Ovary (tissue), 9 donors: ENCODE results near the gene PTOV1. TPM values are rescaled to one million over a fixed set of nuclear protein-coding genes. Genes with fewer than 3 reads are reported as not detected.

Experiments used
- DNase-seq, 5 donors: peaks; one replicate each; pipeline ENCODE4 v3.0.0-alpha.2; 2019 to 2020
- H3K27ac ChIP-seq, 2 donors: fragments of 200-600 bp; one replicate each; pipeline versions ENCODE4 v1.5.1 to v1.8.0; 2019 to 2022
- H3K27me3 ChIP-seq: fragments of 200-600 bp; one replicate; pipeline ENCODE4 v1.8.0; 2022
- H3K36me3 ChIP-seq: fragments of 200-600 bp; sonication (generic); one replicate; pipeline ENCODE4 v1.5.1; 2019
- H3K4me1 ChIP-seq: one replicate; pipeline ENCODE4 v1.8.1; 2013; ENCODE audit warnings: mild to moderate bottlenecking, moderate library complexity; ENCODE audit not compliant: insufficient read depth
- H3K4me3 ChIP-seq: fragments of 200-600 bp; sonication (generic); one replicate; pipeline ENCODE4 v1.5.1; 2017
- H3K9me3 ChIP-seq, 2 donors: fragments of 200-600 bp in 1 of 2; sonication (generic) in 1 of 2; one replicate each; pipeline versions ENCODE4 v1.5.1 to v1.8.1; 2013 to 2019; ENCODE audit warnings: mild to moderate bottlenecking in 1 of 2, moderate library complexity in 1 of 2
- EP300 ChIP-seq: sonication (generic); formaldehyde crosslinking; IDR thresholded peaks from one replicate; pipeline ENCODE4 v1.6.1; 2017; ENCODE audit warnings: antibody characterized with exemption
- POLR2A ChIP-seq: fragments of 450-650 bp; IDR thresholded peaks from one replicate; pipeline ENCODE4 v1.6.1; 2017; ENCODE audit warnings: antibody characterized with exemption, mild to moderate bottlenecking, moderate library complexity
- WGBS, 3 donors: extraction: QIAGEN DNeasy Blood & Tissue Kit in 1 of 3; methylation state at CpG; one replicate each; pipeline versions ENCODE4 v1.1.5 to v1.1.7; 2013 to 2017; 5-methylcytosine and 5-hydroxymethylcytosine counted together
- intact Hi-C, 4 donors: fragments of 100-400 bp; cut with DNase I; formaldehyde crosslinking; loops; one replicate each; pipeline versions ENCODE4 v1.11.0 to v1.15.1; 2022 to 2023
- polyA plus RNA-seq, 2 donors: library from polyadenylated mRNA; stranded (reverse); fragments of 200-250 nt in 1 of 2; fragments of 350-450 nt in 1 of 2; fragmentation: Illumina TruSeq in 1 of 2; extraction: RNeasy Lipid Tissue Mini Kit (QIAGEN cat#74804) in 1 of 2; gene quantifications; one replicate each; pipeline ENCODE4 v1.2.3, GENCODE V29; 2013 to 2014
- total RNA-seq, 7 donors: library from RNA; depleted of rRNA in 2 of 7; stranded (reverse); fragments of >200 nt in 2 of 7; fragmentation: NEBNext Ultra II Directional in 3 of 7; extraction: Animal tissue kit (Norgen Biotek cat#: 25700) in 3 of 7; gene quantifications; one replicate each; pipeline versions ENCODE4 v1.1.0 to v1.2.4, GENCODE V29; 2016 to 2023
- TF ChIP-seq, protein P1 (sequence below), 3 donors: fragments of 450-650 bp in 2 of 3; fragments of 200-600 bp in 1 of 3; IDR thresholded peaks; one replicate each; pipeline versions ENCODE4 v1.5.1 to v1.8.0; 2016 to 2022; ENCODE audit warnings: antibody characterized with exemption in 3 of 3, mild to moderate bottlenecking in 1 of 3
- donor health status: DM: no; HTN: no; CAD: no; lungs with moderate emphysema.
- donor health status: DM: no; HTN: no; CAD: no.
- donor health status: Bipolar disorder and iron deficiency.
- donor health status: DM: yes; HTN: yes; CAD: no.
- donor health status: DM: no; HTN: no; CAD: no.
- donor health status: DM: yes; HTN: yes; CAD: no.

PTOV1 gene
- total and polyA plus RNA-seq, 9 donors = 22.2 to 256 (median 186) TPM

DNA sequence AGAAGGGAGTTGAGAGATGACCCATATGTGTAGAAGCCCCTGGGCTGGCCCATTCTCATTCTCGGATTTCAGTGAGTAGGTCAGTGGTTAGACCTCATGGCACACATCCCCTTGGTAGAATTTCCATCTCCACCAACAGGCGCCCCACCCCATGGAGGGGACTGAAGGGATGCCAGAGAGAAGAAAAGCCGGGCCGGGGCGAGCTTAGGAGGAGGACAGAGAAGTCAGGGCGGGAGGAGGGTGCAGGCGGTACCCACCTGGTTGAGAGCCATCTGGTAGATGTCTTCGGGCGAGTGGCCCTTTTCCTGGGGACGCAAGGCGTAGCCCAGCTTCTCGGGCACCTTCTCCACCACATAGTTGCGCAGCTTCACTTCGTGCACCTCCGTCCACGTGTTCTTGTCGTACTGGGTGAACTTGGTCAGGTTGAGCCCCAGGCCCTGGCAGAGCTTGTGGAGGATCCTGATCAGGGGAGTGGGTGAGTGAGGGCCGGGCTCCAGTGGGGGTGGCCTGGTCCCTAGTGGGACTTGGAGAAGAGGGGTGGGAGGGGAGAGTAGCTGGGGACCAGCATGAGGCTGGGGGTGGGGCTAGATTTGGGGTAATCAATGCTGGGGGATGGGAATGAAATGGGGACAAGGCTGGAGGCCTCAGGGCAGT lies 43.2 kb downstream of the PTOV1 start:
- WGBS, 3 donors = 90 to 96% (median 92%) methylated on average over 18 of the region's 18 CpGs
- DNase-seq = peak in 1 of 5 donors; percentile 24
- Histone ChIP-seq H3K27me3 (no peaks in the 10 kb centered on the region), H3K27ac (no peak overlapping the region), H3K4me3 (no peak overlapping the region), H3K4me1 (peaks cover 8% of the 10 kb centered on the region), H3K9me3 (no peaks in the 10 kb centered on the region), H3K36me3 (no peaks in the 10 kb centered on the region)
- intact Hi-C loops = no loop called here
- TF ChIP-seq, protein P1, sequence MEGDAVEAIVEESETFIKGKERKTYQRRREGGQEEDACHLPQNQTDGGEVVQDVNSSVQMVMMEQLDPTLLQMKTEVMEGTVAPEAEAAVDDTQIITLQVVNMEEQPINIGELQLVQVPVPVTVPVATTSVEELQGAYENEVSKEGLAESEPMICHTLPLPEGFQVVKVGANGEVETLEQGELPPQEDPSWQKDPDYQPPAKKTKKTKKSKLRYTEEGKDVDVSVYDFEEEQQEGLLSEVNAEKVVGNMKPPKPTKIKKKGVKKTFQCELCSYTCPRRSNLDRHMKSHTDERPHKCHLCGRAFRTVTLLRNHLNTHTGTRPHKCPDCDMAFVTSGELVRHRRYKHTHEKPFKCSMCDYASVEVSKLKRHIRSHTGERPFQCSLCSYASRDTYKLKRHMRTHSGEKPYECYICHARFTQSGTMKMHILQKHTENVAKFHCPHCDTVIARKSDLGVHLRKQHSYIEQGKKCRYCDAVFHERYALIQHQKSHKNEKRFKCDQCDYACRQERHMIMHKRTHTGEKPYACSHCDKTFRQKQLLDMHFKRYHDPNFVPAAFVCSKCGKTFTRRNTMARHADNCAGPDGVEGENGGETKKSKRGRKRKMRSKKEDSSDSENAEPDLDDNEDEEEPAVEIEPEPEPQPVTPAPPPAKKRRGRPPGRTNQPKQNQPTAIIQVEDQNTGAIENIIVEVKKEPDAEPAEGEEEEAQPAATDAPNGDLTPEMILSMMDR (IDR thresholded peaks at IDR 0.05) = no peak
- TF ChIP-seq EP300 (no peak), POLR2A (no peak)

DNA sequence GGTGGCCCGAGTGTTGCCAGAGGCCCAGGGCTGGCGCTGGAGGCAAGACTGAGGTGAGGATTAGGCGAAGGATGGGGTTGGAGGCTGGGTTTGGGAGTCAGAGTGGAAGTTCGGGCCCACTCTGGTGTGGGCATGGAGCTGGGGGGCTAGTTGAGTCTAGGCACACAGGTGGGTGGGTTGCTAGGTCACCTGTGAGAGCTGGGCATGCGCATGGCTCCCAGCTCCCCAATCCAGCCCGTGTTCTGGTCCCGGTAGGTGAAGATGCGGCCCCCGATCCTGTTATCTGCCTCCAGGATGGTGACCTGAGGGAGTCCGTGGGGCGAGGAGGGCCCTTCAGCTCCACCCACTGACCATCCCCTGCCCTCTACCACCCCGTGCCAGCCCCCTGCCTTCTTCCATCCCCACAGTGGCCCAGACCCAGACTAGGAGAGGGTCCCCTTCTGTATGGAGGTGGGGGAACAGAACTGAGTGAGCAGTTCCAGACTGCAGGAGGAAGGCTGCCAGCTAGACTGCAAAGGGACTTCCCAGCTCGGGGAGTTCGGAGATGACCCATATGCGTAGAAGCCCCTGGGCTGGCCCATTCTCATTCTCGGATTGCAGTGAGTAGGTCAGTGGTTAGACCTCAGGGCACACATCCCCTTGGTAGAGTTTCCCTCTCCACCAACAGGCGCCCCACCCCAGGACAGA lies 44.1 kb downstream of the PTOV1 start:
- intact Hi-C loops = no loop called here
- Histone ChIP-seq H3K27me3 (no peaks in the 10 kb centered on the region), H3K9me3 (no peaks in the 10 kb centered on the region), H3K4me1 (peaks cover 6% of the 10 kb centered on the region), H3K4me3 (no peak overlapping the region), H3K36me3 (no peaks in the 10 kb centered on the region), H3K27ac (no peak overlapping the region)
- TF ChIP-seq EP300 = no peak
- TF ChIP-seq, protein P1 (IDR thresholded peaks at IDR 0.05) = no peak
- no peak for TF ChIP-seq POLR2A
- 79 to 81% (median 81%) methylated on average over 17 of the region's 17 CpGs for WGBS, 3 donors
- no peak for DNase-seq

DNA sequence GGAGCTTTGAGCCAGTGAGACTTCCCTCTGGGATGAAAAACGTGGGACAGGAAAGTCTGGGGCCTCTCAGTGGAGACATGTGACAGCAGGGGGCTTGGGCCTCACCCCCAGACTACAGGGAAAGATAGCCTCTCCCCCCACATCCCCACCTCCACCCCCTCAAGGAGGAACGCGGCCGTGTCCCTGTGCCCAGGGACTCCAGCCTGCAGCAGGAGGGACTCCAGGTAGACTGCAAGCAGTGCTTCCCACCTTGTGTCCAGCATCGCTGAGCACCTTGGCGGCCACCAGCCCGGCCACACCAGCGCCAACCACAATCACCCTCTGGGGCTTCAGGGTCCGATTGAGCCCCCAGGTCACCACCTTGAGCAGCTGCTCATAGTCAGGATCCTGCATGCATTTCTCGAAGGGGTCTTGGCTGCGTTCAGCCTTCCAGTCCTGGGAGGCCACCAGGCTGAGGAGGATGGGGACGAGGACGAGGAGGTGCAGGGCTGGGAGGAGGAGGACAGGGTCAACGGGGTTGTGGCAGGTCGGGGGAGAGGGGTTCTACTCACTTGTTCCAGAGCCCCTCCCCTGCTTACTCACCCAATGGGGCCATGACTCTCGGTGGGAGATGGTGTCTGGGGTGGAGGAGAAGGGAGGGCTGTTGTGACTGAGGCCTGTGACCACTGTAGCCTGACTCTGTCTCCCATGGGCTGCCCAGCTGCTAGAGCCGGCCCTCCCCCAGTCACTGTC lies 44.8 kb downstream of the PTOV1 start:
- Histone ChIP-seq H3K36me3 (no peaks in the 10 kb centered on the region), H3K4me1 (peaks cover 2% of the 10 kb centered on the region), H3K27ac (no peak overlapping the region), H3K4me3 (no peak overlapping the region), H3K27me3 (no peaks in the 10 kb centered on the region), H3K9me3 (no peaks in the 10 kb centered on the region)
- WGBS, 3 donors = 70 to 74% (median 74%) methylated on average over 17 of the region's 17 CpGs
- DNase-seq = no peak
- intact Hi-C loops = no loop called here
- TF ChIP-seq, protein P1 (IDR thresholded peaks at IDR 0.05) = no peak
- no peak for TF ChIP-seq POLR2A
- TF ChIP-seq EP300 = no peak

DNA sequence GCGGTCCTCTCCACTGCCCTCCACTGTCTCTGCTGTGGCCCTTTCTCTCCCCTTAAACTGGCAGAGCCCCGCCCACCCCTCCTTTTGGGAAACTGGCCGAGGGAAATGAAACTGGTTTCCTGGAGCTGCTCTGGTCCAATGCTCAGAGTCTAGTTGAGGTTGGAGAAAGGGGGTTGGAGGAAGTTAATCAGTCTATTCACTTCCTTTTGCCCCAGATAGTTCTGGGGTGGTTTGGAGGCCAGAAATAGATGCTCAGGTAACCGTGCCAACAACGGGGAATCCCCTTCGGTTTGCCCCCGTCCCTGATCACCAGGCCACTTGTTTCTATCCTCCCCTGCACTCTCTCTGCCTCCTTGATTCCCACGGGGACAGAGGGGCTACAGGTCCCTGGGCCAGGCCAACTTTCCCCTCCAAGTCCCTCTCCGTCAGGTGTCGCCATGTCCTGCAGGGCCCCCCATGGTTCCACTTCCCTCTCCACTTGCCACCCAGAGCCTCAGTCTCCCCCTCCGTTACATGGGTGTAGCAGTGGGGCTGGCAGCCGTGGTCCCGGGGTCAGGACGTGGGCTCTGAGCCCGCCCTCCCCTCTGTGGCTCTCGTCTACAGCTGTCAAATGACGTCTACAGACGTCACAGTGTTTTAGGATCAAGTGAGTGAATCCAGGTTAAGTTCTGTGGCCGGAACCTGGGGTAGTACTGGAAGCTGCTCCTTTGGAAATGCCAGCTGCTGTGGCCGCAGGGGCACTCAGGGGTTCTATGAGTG lies 46.1 kb downstream of the PTOV1 start, which contains the start of gene IL4I1:
TSS of gene IL4I1 (minus strand) at position 25 of the 759 bp plus-strand sequence. CDS start 727 bp downstream, outside the sequence.
- H3K27ac ChIP-seq = no peak within 1 kb of the TSS
- intact Hi-C loops = no loop called here
- H3K4me3 ChIP-seq = no peak within 1 kb of the TSS

More for the DNA sequence above, 46.1 kb downstream of the PTOV1 start, which contains the start of gene IL4I1:
- Histone ChIP-seq H3K9me3 (no peaks in the 10 kb centered on the region), H3K27me3 (no peaks in the 10 kb centered on the region), H3K36me3 (no peaks in the 10 kb centered on the region), H3K4me1 (peaks cover 2% of the 10 kb centered on the region)
- WGBS, 3 donors = 34 to 42% (median 40%) methylated on average over 20 of the region's 20 CpGs
- TF ChIP-seq, protein P1 (IDR thresholded peaks at IDR 0.05) = no peak
- TF ChIP-seq POLR2A (no peak), EP300 (no peak)
- DNase-seq = no peak
